Endothelial cell (in vitro differentiated cells): Measurements from ENCODE around the gene PIK3CB. TPM values are rescaled to one million over a fixed set of nuclear protein-coding genes. Genes with fewer than 3 reads are reported as not detected.

Experiments
- DNase-seq: peaks from one replicate; pipeline ENCODE4 v3.0.0; 2021; ENCODE audit warnings: low spot score
- H3K27ac Mint-ChIP-seq: one replicate; pipeline ENCODE4 v1.8.0; 2021; ENCODE audit warnings: mixed read lengths, inconsistent platforms; ENCODE audit not compliant: unreplicated experiment
- H3K27me3 Mint-ChIP-seq: one replicate; pipeline ENCODE4 v1.8.0; 2021; ENCODE audit warnings: mild to moderate bottlenecking, moderate library complexity, mixed read lengths, inconsistent platforms; ENCODE audit not compliant: unreplicated experiment
- H3K36me3 Mint-ChIP-seq: one replicate; pipeline ENCODE4 v1.8.0; 2021; ENCODE audit warnings: mild to moderate bottlenecking, low read depth, mixed read lengths, inconsistent platforms; ENCODE audit not compliant: unreplicated experiment
- H3K4me1 Mint-ChIP-seq: one replicate; pipeline ENCODE4 v1.8.0; 2021; ENCODE audit warnings: mild to moderate bottlenecking, mixed read lengths, inconsistent platforms; ENCODE audit not compliant: unreplicated experiment
- H3K4me3 Mint-ChIP-seq: one replicate; pipeline ENCODE4 v1.8.0; 2021; ENCODE audit warnings: mild to moderate bottlenecking, mixed read lengths, inconsistent platforms; ENCODE audit not compliant: unreplicated experiment
- H3K9me3 Mint-ChIP-seq: one replicate; pipeline ENCODE4 v1.8.0; 2021; ENCODE audit warnings: mixed read lengths, inconsistent platforms; ENCODE audit not compliant: unreplicated experiment
- CTCF ChIP-seq: fragments of 200-600 bp; sonication (generic); IDR thresholded peaks from one replicate; pipeline ENCODE4 v1.5.0; 2021; ENCODE audit warnings: antibody characterized with exemption; ENCODE audit not compliant: unreplicated experiment
- total RNA-seq: library from RNA; stranded (reverse); fragmentation: NEBNext Ultra II Directional; extraction: Animal tissue kit (Norgen Biotek cat#: 25700); gene quantifications from one replicate; pipeline ENCODE4 v1.2.1, GENCODE V29; 2021; ENCODE audit not compliant: unreplicated experiment

The PIK3CB gene
- total RNA-seq, 1 donor from 2014 or later = 14.2 TPM

GRCh38 chr3:138678874-138679392 is 155.8 kb downstream of the PIK3CB start:
- Mint-ChIP-seq H3K9me3 (no peaks in the 10 kb centered on the region), H3K27ac (no peak overlapping the region)
- no peak for DNase-seq

GRCh38 chr3:138678086-138678485 is 156.6 kb downstream of the PIK3CB start:
- Mint-ChIP-seq H3K4me3 (no peak overlapping the region), H3K36me3 (peaks cover 16% of the 10 kb centered on the region), H3K27me3 (no peaks in the 10 kb centered on the region), H3K4me1 (no peaks in the 10 kb centered on the region), H3K27ac (no peak overlapping the region), H3K9me3 (no peaks in the 10 kb centered on the region)
- TF ChIP-seq CTCF = no peak
- no peak for DNase-seq

More at GRCh38 chr3:138678874-138679392, 155.8 kb downstream of the PIK3CB start:
- Mint-ChIP-seq H3K4me1 (no peaks in the 10 kb centered on the region), H3K27me3 (no peaks in the 10 kb centered on the region), H3K4me3 (no peak overlapping the region), H3K36me3 (peaks cover 16% of the 10 kb centered on the region)
- TF ChIP-seq CTCF = no peak

- DNase-seq = no peak
- peaks cover 1% of the 10 kb centered on the region for H3K27me3 Mint-ChIP-seq
- H3K27ac Mint-ChIP-seq = no peak overlapping the region
- no peak for TF ChIP-seq CTCF
- H3K4me3 Mint-ChIP-seq = no peak overlapping the region
- H3K9me3 Mint-ChIP-seq = no peaks in the 10 kb centered on the region
- H3K36me3 Mint-ChIP-seq = peaks cover 13% of the 10 kb centered on the region
- peaks cover 5% of the 10 kb centered on the region for H3K4me1 Mint-ChIP-seq
Measured at GRCh38 chr3:138675393-138675792, 159.3 kb downstream of the PIK3CB start.

- Mint-ChIP-seq H3K9me3 (no peaks in the 10 kb centered on the region), H3K4me1 (peaks cover 5% of the 10 kb centered on the region), H3K4me3 (no peak overlapping the region), H3K27me3 (peaks cover 1% of the 10 kb centered on the region), H3K36me3 (peaks cover 13% of the 10 kb centered on the region), H3K27ac (peak overlapping the region; percentile 32)
- DNase-seq = no peak
- no peak for TF ChIP-seq CTCF
Measured at GRCh38 chr3:138673641-138674530, 160.8 kb downstream of the PIK3CB start.

- H3K9me3 Mint-ChIP-seq = no peaks in the 10 kb centered on the region
- H3K27me3 Mint-ChIP-seq = peaks cover 5% of the 10 kb centered on the region
- TF ChIP-seq CTCF = no peak
- no peak overlapping the region for H3K4me3 Mint-ChIP-seq
- H3K36me3 Mint-ChIP-seq = peaks cover 4% of the 10 kb centered on the region
- H3K4me1 Mint-ChIP-seq = peaks cover 5% of the 10 kb centered on the region
- no peak for DNase-seq
- no peak overlapping the region for H3K27ac Mint-ChIP-seq
Measured at GRCh38 chr3:138670407-138670806, 164.3 kb downstream of the PIK3CB start.
